Jurkat, Clone E6-1 (cell line): Measurements from ENCODE around the gene HOXC10.
A peak's percentile ranks its signal among the peaks of the same experiment; 100 is the strongest.

Experiments used
- DNase-seq: peaks from one replicate; pipeline ENCODE4 v3.0.0-alpha.2; 2011; ENCODE audit warnings: low read depth, low spot score
- H3K4me3 ChIP-seq: 2 replicates; pipeline ENCODE4 v1.5.1; 2011; ENCODE audit warnings: mild to moderate bottlenecking, low read length, control low read depth, moderate library complexity

Gene HOXC10

DNA sequence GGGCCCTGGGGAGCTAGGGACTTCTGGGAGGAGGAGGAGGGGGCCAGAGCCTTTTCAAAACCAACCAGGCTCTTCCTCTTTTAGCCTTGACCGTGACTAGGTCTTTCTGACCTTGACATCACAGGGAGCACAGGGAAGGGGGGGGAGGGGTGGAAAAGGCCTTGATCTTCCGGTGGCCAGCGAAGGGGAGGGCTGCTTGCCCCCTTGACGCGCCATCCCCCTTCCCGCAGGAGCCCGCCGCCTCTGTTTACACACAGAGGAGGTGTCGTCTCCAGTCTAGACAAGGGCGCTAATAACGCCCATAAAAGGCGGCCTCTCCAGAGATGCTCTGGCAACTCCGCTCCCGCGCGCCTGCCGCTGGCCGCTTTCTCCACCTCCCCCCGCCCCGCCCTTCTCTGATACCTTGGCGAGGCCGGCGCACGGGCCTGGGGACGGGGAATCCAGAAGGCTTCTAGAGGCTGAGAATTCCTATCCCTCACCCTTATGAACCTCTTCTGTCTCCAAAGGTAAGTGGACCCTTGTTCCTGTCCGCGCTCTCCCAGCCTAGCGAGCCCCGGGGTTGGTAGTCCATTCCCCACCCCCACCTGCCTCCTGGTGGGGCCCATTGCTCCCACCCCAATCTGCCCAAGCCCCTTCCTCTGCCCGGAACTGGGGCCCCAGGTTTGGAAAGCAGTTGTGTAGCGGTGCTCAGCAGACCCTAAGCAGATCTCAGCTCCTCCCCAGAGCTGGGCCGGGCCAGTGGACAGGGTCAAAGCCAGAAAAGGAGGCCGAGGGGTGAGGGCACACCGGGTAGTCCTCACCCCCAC lies 35.1 kb upstream of the HOXC10 start:
- no peak for DNase-seq
- no peak overlapping the region for H3K4me3 ChIP-seq

GRCh38 chr12:53950437-53950773 lies 34.5 kb upstream of the HOXC10 start:
- H3K4me3 ChIP-seq: no peak overlapping the region
- DNase-seq: no peak

DNA sequence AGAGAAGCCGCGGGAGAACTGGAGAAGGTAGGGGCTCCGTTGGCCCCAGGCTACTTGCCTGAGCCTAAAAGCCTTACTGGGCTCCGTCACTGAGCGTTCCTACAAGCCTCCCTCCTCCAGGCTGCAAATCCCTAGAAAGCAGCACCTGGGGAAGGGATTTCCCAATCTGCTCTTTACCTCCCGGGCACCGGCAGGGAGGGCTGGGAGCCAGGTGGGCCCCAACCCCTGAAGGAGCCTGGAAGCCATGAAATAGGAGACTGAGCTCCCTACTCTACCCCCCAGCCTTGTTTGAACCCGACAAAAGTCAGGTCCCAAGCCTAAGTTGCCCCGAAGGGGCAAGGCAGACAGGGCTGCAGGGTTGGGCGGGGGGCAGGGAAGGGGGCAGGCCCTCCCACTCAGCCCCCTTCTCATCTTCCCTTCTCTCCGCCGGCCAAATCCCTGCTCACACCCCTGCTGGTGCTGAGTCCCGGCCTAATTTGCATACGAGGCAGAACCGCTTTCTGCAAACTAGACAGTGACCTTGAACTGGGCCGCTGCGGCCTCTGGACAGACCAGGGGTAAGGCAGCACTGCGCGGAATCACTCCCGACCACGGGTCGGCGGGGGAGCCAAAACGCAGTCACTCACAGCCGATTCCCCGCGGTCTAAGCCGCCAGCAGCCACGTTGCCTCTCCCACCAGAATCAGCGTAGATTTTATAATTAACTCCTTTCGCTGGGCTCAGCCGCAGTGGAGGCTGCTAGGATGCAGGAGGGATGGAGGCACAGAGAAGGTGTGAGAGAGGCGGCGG lies 34.0 kb upstream of the HOXC10 start:
- no peak for DNase-seq
- H3K4me3 ChIP-seq: no peak overlapping the region

DNA sequence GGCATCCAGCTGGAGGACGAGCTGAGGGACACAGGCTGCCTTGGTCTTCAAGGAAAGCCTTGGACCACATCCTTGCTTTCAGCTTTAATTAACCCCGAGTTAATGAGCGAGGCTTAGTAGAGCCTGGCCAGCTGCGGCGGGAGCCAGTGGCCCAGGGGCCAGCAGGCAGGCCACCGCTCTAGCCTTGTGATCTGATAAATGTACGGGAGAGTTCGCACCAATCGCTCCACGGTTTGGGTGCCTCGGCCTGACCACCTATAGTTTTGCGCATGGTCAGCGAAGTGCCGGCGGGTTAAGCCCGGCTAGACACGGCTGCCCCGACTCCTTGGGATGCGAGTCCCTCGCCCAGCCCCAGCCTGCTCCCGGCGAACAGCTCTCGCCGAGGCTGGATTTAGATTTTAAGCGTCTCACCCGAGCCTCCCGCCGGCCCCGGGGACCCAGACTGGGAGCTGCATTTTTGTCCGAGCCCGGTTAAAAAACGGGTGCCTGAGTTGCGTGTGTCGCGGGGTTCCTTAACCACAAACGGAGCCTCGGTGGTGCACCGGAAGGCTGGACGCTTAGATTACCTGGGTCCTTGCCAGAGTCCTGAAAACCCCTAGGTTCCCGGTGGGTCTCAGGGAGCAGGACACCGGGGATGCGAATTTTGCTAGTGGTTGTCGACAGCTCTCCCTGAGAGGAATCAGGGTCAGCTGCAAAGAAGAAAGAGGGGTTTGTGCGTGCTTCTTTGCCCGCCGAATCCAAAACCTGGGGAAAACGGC lies 33.2 kb upstream of the HOXC10 start:
- H3K4me3 ChIP-seq: no peak overlapping the region
- DNase-seq: no peak

GRCh38 chr12:53952335-53952694 lies 32.6 kb upstream of the HOXC10 start:
- no peak overlapping the region for H3K4me3 ChIP-seq
- DNase-seq: no peak

DNA sequence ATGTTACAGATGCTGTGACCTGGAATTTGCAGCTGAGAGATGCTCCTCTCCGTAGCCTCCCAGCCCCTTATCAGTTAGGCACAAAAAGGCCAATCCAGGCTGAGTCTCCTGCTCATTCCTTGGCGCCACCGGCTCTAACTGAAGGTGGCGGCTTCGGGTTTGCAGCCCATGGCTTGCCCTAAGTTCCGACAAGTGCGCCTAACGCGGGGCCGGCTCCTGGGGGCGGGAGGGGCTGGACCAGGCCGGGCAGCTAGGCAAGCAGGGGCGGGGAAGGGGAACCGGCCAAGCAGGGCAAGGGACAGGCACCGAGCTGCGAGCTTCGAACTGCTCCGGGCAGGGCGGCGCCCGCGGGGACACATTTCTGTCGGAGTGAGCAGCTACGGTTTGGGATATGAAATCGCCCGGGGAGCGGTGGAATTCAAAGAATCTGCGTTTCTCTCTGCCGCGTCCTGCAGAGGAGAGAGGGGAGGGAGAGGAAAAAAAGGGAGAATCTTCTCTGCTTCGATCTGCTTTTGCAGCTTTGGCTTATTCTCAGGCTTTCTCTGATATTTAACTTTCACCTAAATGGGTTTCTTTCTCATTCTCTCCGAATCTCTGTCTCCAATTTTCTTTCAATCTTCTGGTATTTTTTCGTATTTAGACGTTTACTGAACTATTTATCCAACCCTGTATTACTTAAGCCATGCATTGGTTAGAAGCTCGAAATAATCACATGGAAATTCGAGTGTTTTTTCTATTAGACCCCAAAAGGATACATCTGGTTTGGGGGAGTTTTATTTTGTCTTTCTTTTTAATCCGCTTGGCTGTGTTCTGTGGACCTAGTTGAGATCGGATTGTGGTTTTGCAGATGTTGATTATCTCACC lies 31.8 kb upstream of the HOXC10 start:
- no peak overlapping the region for H3K4me3 ChIP-seq
- DNase-seq: no peak

GRCh38 chr12:53953831-53954693 lies 30.9 kb upstream of the HOXC10 start:
- no peak for DNase-seq
- H3K4me3 ChIP-seq: no peak overlapping the region

DNA sequence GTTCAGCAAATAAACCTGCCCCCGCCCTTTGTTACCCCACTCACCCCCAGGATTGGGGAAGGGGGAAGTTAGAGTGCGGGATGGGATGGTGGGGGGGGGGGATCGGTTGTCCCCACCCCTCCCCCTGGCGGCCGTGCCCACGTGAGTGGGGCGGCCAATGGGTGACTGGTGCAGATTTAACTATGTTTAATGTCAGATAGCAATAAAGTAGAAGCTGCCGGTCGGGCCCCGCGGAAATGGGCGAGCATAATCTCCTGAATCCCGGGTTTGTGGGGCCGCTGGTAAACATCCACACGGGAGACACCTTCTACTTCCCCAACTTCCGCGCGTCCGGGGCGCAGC lies 30.3 kb upstream of the HOXC10 start, which contains the start of gene HOXC12:
TSS of gene HOXC12 (plus strand) at position 210 of the 342 bp plus-strand sequence. CDS start at position 237, 27 bp downstream.
- no peak for DNase-seq
- H3K4me3 ChIP-seq: no peak within 1 kb of the TSS

GRCh38 chr12:53955036-53955775 lies 29.7 kb upstream of the HOXC10 start:
- DNase-seq: no peak
- H3K4me3 ChIP-seq: no peak overlapping the region

DNA sequence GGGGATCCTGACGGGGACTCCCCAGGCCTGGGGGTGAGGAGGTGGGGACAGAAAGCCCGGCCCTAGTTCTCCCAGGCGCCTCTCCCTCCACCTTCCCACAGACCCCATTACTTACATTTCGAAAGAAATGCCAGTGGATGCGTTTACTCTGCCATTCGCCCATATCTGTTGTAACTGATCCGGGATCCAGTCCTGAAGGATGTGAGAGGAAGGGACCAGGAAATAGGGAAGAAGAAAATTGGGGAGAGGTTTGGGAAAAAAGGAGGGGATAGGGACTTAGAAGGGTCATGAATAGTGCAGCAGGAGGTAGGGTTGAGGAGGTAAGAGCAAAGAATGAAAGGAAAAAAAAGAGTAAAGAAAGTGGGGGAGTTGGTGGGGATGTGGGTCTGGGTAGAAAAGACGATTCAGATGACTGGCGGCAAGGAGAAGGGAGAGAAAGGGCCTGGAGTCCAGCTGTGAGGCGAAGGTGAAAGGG lies 29.1 kb upstream of the HOXC10 start:
- no peak for DNase-seq
- no peak overlapping the region for H3K4me3 ChIP-seq

- DNase-seq: peak; percentile 58
- H3K4me3 ChIP-seq: no peak overlapping the region
Observed at GRCh38 chr12:53956251-53956887, 28.6 kb upstream of the HOXC10 start.

DNA sequence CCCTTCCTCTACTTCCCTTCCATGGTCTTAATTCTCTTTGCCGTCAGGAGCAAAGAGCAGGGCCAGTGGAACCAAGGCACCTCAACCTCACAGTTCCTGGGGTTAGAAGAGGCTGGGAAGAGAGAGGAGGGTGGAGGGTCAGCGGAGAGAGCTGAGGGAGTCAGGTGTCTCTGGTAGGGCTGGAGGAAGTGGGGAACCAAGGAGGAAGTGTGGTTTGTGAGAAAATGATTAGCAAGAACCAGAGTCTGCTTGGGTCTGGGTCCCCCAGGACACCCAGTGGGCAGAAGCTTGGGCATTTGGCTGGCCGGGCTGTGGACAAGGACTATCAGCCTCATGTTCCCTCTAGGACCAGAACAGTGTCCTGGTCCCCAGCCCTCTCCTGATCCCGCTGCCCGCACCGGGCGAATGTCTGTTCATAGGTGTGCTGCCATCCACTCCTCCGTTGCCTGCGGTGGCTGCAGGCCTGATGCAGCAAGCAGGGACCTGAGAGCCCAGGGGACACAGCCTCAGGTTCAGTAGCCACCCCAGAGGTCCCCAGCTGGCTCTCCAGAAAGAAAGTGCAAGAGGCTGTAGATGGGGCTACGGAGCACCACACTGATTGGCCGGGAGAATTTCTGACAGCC lies 27.9 kb upstream of the HOXC10 start:
- no peak overlapping the region for H3K4me3 ChIP-seq
- no peak for DNase-seq

GRCh38 chr12:53958128-53958527 lies 26.8 kb upstream of the HOXC10 start:
- no peak for DNase-seq
- H3K4me3 ChIP-seq: no peak overlapping the region

DNA sequence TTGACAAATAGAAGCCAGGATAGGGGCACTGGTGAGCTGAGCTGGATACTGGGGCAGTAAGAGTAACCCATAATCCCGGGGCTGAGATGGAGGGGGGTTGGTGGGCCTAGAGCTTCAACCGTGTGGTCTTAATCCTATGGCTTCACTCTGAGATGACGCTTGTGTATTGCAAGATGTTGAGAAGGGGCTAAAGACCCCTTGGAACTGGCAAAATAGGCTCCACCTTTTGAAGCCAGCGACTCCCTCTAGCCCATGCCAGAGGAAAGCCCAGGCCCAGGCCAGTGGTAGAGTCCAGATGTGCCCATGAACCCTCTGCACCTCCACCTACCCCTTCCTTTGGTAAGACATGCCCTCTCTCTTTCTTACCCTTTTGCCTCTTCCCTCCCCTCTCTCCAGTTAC lies 25.6 kb upstream of the HOXC10 start:
- H3K4me3 ChIP-seq: no peak overlapping the region
- no peak for DNase-seq

- H3K4me3 ChIP-seq: no peak overlapping the region
Observed at GRCh38 chr12:53960187-53961024, 24.5 kb upstream of the HOXC10 start.

More at GRCh38 chr12:53960187-53961024, 24.5 kb upstream of the HOXC10 start:
- DNase-seq: no peak
